T-helper 2 cell treated with Interferon-gamma antibody and Interleukin-4, amounts not matched to agents 5 μg/mL and 100 μg/mL, for 36 hours (primary cell): ENCODE results near the gene OR2AG1.

ENCODE experiments used
- DNase-seq: peaks from one replicate; pipeline ENCODE4 v3.0.0; 2021; ENCODE audit warnings: low spot score
- H3K27ac Mint-ChIP-seq: one replicate; pipeline ENCODE4 v1.8.0; 2021; ENCODE audit warnings: mild to moderate bottlenecking, mixed read lengths
- H3K27me3 Mint-ChIP-seq: one replicate; pipeline ENCODE4 v1.8.0; 2021; ENCODE audit warnings: low read depth, mixed read lengths
- H3K36me3 Mint-ChIP-seq: one replicate; pipeline ENCODE4 v1.8.0; 2021; ENCODE audit warnings: low read depth, mixed read lengths
- H3K4me1 Mint-ChIP-seq: one replicate; pipeline ENCODE4 v1.8.0; 2021; ENCODE audit warnings: low read depth, mixed read lengths
- H3K4me3 Mint-ChIP-seq: one replicate; pipeline ENCODE4 v1.8.0; 2022; ENCODE audit warnings: mild to moderate bottlenecking, moderate library complexity, mixed read lengths
- H3K9me3 Mint-ChIP-seq: one replicate; pipeline ENCODE4 v1.8.0; 2021; ENCODE audit warnings: mixed read lengths

Gene OR2AG1

GRCh38 chr11:6818967-6819366 is 36.1 kb downstream of the OR2AG1 start:
- Mint-ChIP-seq H3K4me1 (no peaks in the 10 kb centered on the region), H3K9me3 (no peaks in the 10 kb centered on the region), H3K27me3 (peaks cover 8% of the 10 kb centered on the region), H3K36me3 (no peaks in the 10 kb centered on the region), H3K27ac (no peak overlapping the region), H3K4me3 (no peak overlapping the region)
- DNase-seq: no peak

- Mint-ChIP-seq H3K27me3 (peaks cover 8% of the 10 kb centered on the region), H3K4me3 (no peak overlapping the region), H3K27ac (no peak overlapping the region), H3K9me3 (no peaks in the 10 kb centered on the region), H3K4me1 (no peaks in the 10 kb centered on the region), H3K36me3 (no peaks in the 10 kb centered on the region)
- no peak for DNase-seq
Observed at GRCh38 chr11:6824136-6824823, 41.5 kb downstream of the OR2AG1 start.

- H3K27ac Mint-ChIP-seq: no peak overlapping the region
- H3K4me3 Mint-ChIP-seq: no peak overlapping the region
- no peak for DNase-seq
- H3K27me3 Mint-ChIP-seq: peaks cover 5% of the 10 kb centered on the region
- H3K9me3 Mint-ChIP-seq: no peaks in the 10 kb centered on the region
- no peaks in the 10 kb centered on the region for H3K36me3 Mint-ChIP-seq
- H3K4me1 Mint-ChIP-seq: no peaks in the 10 kb centered on the region
Observed at GRCh38 chr11:6825231-6825744, 42.5 kb downstream of the OR2AG1 start.

GRCh38 chr11:6828103-6828502 is 45.3 kb downstream of the OR2AG1 start:
- H3K4me1 Mint-ChIP-seq: no peaks in the 10 kb centered on the region
- no peaks in the 10 kb centered on the region for H3K36me3 Mint-ChIP-seq
- no peak for DNase-seq
- no peaks in the 10 kb centered on the region for H3K27me3 Mint-ChIP-seq
- H3K4me3 Mint-ChIP-seq: no peak overlapping the region
- H3K9me3 Mint-ChIP-seq: no peaks in the 10 kb centered on the region
- no peak overlapping the region for H3K27ac Mint-ChIP-seq

GRCh38 chr11:6833356-6833755 is 50.5 kb downstream of the OR2AG1 start:
- no peaks in the 10 kb centered on the region for H3K9me3 Mint-ChIP-seq
- H3K4me3 Mint-ChIP-seq: no peak overlapping the region
- no peaks in the 10 kb centered on the region for H3K36me3 Mint-ChIP-seq
- no peaks in the 10 kb centered on the region for H3K27me3 Mint-ChIP-seq
- H3K27ac Mint-ChIP-seq: no peak overlapping the region
- H3K4me1 Mint-ChIP-seq: no peaks in the 10 kb centered on the region
- DNase-seq: no peak

- no peaks in the 10 kb centered on the region for H3K4me1 Mint-ChIP-seq
- no peak overlapping the region for H3K27ac Mint-ChIP-seq
- no peaks in the 10 kb centered on the region for H3K27me3 Mint-ChIP-seq
- no peaks in the 10 kb centered on the region for H3K9me3 Mint-ChIP-seq
- no peak for DNase-seq
- no peaks in the 10 kb centered on the region for H3K36me3 Mint-ChIP-seq
- H3K4me3 Mint-ChIP-seq: no peak overlapping the region
Observed at GRCh38 chr11:6834021-6834420, 51.2 kb downstream of the OR2AG1 start.
